ENCODE results near the gene PNMA6F.
"Not testable (repeated sequence)": the region's sequence is repeated elsewhere in the genome, so short reads cannot be mapped to it uniquely, and the experiment has no call there.

PNMA6F gene

GRCh38 chrX:153299855-153300254, 21.7 kb downstream of the PNMA6F start:
- CTCF ChIA-PET, result no interaction called here
- DNase-seq (ENCODE audit: extremely low spot score), result no peak
- no peak for TF ChIP-seq FOXA1 (IDR thresholded peaks at IDR 0.05)
- no peak for TF ChIP-seq LEF1 (IDR thresholded peaks at IDR 0.05; ENCODE audit: borderline replicate concordance)
- TF ChIP-seq ARNT (IDR thresholded peaks at IDR 0.05), result no peak
- no peak for TF ChIP-seq CTBP1 (IDR thresholded peaks at IDR 0.05; ENCODE audit: borderline replicate concordance)
- no peak for TF ChIP-seq FOXM1 (IDR thresholded peaks at IDR 0.05; ENCODE audit: borderline replicate concordance)
- TF ChIP-seq ELF4 (IDR thresholded peaks at IDR 0.05), result no peak
- no peak for TF ChIP-seq ZNF384 (IDR thresholded peaks at IDR 0.05)
- TF ChIP-seq SP1 (IDR thresholded peaks at IDR 0.05), result no peak
- no peak for TF ChIP-seq TARDBP (IDR thresholded peaks at IDR 0.05)
- no peak for TF ChIP-seq HDGF (IDR thresholded peaks at IDR 0.05; ENCODE audit: borderline replicate concordance)
- TF ChIP-seq, protein P1, sequence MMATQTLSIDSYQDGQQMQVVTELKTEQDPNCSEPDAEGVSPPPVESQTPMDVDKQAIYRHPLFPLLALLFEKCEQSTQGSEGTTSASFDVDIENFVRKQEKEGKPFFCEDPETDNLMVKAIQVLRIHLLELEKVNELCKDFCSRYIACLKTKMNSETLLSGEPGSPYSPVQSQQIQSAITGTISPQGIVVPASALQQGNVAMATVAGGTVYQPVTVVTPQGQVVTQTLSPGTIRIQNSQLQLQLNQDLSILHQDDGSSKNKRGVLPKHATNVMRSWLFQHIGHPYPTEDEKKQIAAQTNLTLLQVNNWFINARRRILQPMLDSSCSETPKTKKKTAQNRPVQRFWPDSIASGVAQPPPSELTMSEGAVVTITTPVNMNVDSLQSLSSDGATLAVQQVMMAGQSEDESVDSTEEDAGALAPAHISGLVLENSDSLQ (IDR thresholded peaks at IDR 0.05), result no peak
- TF ChIP-seq FOXK2 (IDR thresholded peaks at IDR 0.05), result no peak
- no peak for TF ChIP-seq BHLHE40 (IDR thresholded peaks at IDR 0.05; ENCODE audit: borderline replicate concordance)
- no peak for TF ChIP-seq NFRKB (IDR thresholded peaks at IDR 0.05)
- no peak for TF ChIP-seq L3MBTL2 (conservative IDR thresholded peaks at IDR 0.05)
- TF ChIP-seq SUZ12 (IDR thresholded peaks at IDR 0.05), result no peak
- POLR2A ChIA-PET, result no interaction called here

- no peak for TF ChIP-seq SUZ12 (IDR thresholded peaks at IDR 0.05)
- TF ChIP-seq, protein P1 (IDR thresholded peaks at IDR 0.05), result no peak
- TF ChIP-seq LEF1 (IDR thresholded peaks at IDR 0.05; ENCODE audit: borderline replicate concordance), result no peak
- no peak for TF ChIP-seq HDGF (IDR thresholded peaks at IDR 0.05; ENCODE audit: borderline replicate concordance)
- no peak for TF ChIP-seq CTBP1 (IDR thresholded peaks at IDR 0.05; ENCODE audit: borderline replicate concordance)
- ChIA-PET CTCF (no interaction called here), POLR2A (no interaction called here)
- no peak for DNase-seq (ENCODE audit: extremely low spot score)
Observed at GRCh38 chrX:153297376-153297775, 24.2 kb downstream of the PNMA6F start.

GRCh38 chrX:153293485-153294071, 28.0 kb downstream of the PNMA6F start:
- CTCF ChIA-PET, POLR2A ChIA-PET: not testable (repeated sequence)

DNA sequence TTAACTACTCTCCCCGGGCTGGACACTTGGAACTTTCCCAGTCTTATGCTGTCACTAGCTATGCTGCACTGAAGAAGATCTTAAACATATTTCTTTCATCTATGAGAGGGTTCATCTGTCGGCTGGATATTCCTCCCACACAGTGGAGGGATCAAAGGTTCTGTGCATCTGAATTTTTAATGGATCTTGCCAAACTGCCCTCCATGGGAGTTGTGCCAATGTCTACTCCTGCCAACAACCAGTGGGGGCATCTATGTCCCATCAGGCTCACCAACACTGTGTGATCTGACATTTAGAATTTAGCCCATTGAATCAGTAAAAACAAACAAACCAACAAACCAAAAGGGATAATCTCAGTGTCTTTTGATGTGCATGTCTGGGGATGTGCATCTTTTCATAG, 32.8 kb downstream of the PNMA6F start:
- POLR2A ChIA-PET; CTCF ChIA-PET; DNase-seq (ENCODE audit: extremely low spot score): not testable (repeated sequence)

More at GRCh38 chrX:153293485-153294071, 28.0 kb downstream of the PNMA6F start:
- not testable (repeated sequence) for DNase-seq (ENCODE audit: extremely low spot score)

DNA sequence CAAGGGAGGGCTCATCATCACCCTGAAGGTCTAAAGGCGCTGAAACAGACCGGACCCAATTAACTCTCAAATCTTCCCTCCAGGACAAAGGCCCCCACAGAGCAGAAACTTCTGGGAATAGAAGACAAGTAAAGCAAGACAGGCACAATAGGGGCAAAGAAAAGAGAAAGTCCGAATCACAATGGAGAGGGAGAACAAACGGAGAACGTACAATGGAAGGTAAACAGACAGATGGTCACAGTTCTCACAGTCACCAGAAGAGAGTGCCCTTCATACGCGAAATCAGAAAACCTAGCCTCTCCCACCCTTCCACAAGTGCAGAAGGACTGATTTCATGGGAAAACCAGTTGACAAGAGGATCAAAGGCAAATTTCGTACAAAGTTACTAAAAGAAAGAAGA, 35.9 kb downstream of the PNMA6F start:
- CTCF ChIA-PET; POLR2A ChIA-PET; DNase-seq (ENCODE audit: extremely low spot score): not testable (repeated sequence)

DNA sequence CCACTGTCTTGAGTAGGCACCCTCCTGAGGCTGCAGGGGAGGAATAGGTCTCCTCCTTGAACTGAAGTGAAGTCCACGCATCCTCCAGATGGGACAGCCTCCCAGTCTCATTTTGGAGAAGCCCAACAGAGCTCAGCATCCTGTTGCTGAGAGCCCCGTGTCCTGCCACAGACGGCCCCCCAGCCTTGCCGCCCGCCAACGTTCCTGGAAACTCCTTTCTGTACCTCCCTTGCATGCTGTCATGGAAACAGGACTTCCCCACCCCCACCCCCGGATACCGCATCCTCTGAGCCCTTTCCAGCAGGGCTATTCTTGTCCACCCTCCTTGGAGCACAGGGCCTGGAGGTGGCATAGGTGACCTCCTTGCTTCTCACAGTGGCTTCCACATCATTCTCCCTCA, 37.6 kb downstream of the PNMA6F start:
- POLR2A ChIA-PET, CTCF ChIA-PET: not testable (repeated sequence)

DNA sequence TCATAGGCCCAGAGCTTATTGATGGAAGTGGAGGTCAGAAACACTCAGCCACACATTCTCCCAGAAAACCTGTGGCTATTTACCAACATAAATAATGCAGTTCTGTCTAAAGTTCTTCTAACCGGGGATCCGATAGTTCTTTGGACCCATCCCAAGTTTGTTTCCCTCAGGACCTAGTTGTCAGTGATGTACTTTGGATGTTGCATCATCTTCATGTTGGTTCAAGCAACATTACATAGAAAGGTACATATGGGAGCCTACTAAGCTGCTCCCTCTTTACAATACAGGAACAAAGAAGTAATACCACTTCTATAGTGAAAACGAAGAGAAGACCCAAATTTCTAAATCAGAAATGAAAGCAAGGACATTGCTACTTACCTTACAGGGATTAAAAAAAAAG, 39.8 kb downstream of the PNMA6F start:
- CTCF ChIA-PET; POLR2A ChIA-PET; DNase-seq (ENCODE audit: extremely low spot score): not testable (repeated sequence)

More for the DNA sequence above, 37.6 kb downstream of the PNMA6F start:
- DNase-seq (ENCODE audit: extremely low spot score), result not testable (repeated sequence)

DNA sequence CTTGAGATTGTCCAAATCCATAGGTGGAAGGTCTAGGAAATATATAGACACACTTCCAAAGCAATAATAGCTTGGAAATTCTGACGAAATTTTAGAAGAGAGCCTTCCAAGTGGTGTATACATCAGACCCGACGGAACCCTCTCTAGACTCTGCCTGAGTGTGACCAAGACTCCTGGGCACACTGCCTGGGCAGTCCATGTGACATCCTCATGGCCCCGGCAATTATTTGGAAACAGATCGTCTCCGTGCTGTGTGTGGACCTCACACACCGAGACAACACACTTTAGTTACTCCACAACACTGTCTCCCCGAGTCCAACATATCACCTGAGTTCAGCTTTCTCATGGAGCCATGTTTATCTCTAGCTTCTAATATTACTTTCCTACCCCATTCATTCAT, 42.3 kb downstream of the PNMA6F start:
- CTCF ChIA-PET; DNase-seq (ENCODE audit: extremely low spot score); POLR2A ChIA-PET: not testable (repeated sequence)

- DNase-seq (ENCODE audit: extremely low spot score); POLR2A ChIA-PET; CTCF ChIA-PET: not testable (repeated sequence)
Observed at GRCh38 chrX:153276049-153276448, 45.5 kb downstream of the PNMA6F start.

GRCh38 chrX:153275418-153275817, 46.1 kb downstream of the PNMA6F start:
- POLR2A ChIA-PET; DNase-seq (ENCODE audit: extremely low spot score); CTCF ChIA-PET: not testable (repeated sequence)

DNA sequence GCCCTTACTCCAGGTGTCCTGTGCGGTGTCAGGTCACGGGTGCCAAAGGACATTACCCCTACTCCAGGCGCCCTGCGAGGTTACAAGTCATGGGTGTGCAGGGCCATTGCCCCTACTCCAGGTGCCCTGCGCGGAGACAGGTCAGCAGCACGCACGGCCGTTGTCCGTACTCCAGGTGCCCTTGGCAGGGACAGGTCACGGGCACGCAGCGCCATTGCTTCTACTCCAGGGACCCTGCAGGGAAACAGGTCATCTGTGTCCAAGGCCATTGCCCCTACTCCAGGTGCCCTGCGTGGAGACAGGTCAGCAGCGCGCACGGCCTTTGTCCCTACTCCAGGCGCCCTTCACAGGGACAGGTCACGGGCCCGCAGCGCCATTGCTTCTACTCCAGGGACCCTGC, 49.0 kb downstream of the PNMA6F start:
- DNase-seq (ENCODE audit: extremely low spot score); CTCF ChIA-PET; POLR2A ChIA-PET: not testable (repeated sequence)

GRCh38 chrX:153272070-153272469, 49.5 kb downstream of the PNMA6F start:
- POLR2A ChIA-PET; CTCF ChIA-PET; DNase-seq (ENCODE audit: extremely low spot score): not testable (repeated sequence)

Data from HEK293T (cell line).